Endothelial cell (in vitro differentiated cells): ENCODE measurements around the gene JOSD2. TPM values are rescaled to one million over a fixed set of nuclear protein-coding genes. Genes with fewer than 3 reads are reported as not detected.
A peak's percentile ranks its signal among the peaks of the same experiment; 100 is the strongest.

Experiments used
- DNase-seq: peaks from one replicate; pipeline ENCODE4 v3.0.0; 2021; ENCODE audit warnings: low spot score
- H3K27ac Mint-ChIP-seq: one replicate; pipeline ENCODE4 v1.8.0; 2021; ENCODE audit warnings: mixed read lengths, inconsistent platforms; ENCODE audit not compliant: unreplicated experiment
- H3K27me3 Mint-ChIP-seq: one replicate; pipeline ENCODE4 v1.8.0; 2021; ENCODE audit warnings: mild to moderate bottlenecking, moderate library complexity, mixed read lengths, inconsistent platforms; ENCODE audit not compliant: unreplicated experiment
- H3K36me3 Mint-ChIP-seq: one replicate; pipeline ENCODE4 v1.8.0; 2021; ENCODE audit warnings: mild to moderate bottlenecking, low read depth, mixed read lengths, inconsistent platforms; ENCODE audit not compliant: unreplicated experiment
- H3K4me1 Mint-ChIP-seq: one replicate; pipeline ENCODE4 v1.8.0; 2021; ENCODE audit warnings: mild to moderate bottlenecking, mixed read lengths, inconsistent platforms; ENCODE audit not compliant: unreplicated experiment
- H3K4me3 Mint-ChIP-seq: one replicate; pipeline ENCODE4 v1.8.0; 2021; ENCODE audit warnings: mild to moderate bottlenecking, mixed read lengths, inconsistent platforms; ENCODE audit not compliant: unreplicated experiment
- H3K9me3 Mint-ChIP-seq: one replicate; pipeline ENCODE4 v1.8.0; 2021; ENCODE audit warnings: mixed read lengths, inconsistent platforms; ENCODE audit not compliant: unreplicated experiment
- total RNA-seq: library from RNA; stranded (reverse); fragmentation: NEBNext Ultra II Directional; extraction: Animal tissue kit (Norgen Biotek cat#: 25700); gene quantifications from one replicate; pipeline ENCODE4 v1.2.1, GENCODE V29; 2021; ENCODE audit not compliant: unreplicated experiment
- TF ChIP-seq, protein P1 (sequence below): fragments of 200-600 bp; sonication (generic); IDR thresholded peaks from one replicate; pipeline ENCODE4 v1.5.0; 2021; ENCODE audit warnings: antibody characterized with exemption; ENCODE audit not compliant: unreplicated experiment

JOSD2 gene
- total RNA-seq, 1 donor from 2014 or later: 0.46 TPM

DNA sequence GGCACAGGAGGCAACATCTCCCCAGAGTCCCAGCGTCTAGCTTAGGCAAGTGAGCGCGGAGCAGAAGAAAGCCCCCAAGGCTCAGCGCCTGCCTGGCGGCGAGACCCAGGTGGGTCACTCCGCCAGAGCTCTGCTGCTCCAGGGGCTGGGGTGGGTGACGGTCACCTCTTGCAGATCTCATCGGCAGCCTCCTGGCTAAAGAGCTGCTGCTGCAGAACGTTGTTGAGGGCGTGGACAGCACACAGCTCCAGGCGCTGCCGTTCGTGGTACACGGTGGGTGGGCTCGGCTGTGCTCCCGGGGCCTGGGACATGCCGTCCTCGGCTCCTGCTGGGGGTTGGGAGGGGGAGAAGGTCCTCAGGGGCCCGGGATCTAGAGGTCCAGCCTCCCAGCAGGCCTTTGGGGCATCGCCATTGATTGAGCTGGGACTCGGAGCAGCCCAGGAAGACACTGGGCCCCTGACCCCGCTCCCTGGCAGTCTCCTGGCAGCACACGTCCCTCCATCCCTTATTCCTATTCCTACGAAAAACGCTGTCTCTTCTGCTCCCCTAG, 795 bp downstream of the JOSD2 start:
- H3K27ac Mint-ChIP-seq: no peak overlapping the region

GRCh38 chr19:50509366-50509765, 1.6 kb downstream of the JOSD2 start:
- H3K4me1 Mint-ChIP-seq: no peaks in the 10 kb centered on the region
- peaks cover 26% of the 10 kb centered on the region for H3K27me3 Mint-ChIP-seq
- TF ChIP-seq, protein P1, sequence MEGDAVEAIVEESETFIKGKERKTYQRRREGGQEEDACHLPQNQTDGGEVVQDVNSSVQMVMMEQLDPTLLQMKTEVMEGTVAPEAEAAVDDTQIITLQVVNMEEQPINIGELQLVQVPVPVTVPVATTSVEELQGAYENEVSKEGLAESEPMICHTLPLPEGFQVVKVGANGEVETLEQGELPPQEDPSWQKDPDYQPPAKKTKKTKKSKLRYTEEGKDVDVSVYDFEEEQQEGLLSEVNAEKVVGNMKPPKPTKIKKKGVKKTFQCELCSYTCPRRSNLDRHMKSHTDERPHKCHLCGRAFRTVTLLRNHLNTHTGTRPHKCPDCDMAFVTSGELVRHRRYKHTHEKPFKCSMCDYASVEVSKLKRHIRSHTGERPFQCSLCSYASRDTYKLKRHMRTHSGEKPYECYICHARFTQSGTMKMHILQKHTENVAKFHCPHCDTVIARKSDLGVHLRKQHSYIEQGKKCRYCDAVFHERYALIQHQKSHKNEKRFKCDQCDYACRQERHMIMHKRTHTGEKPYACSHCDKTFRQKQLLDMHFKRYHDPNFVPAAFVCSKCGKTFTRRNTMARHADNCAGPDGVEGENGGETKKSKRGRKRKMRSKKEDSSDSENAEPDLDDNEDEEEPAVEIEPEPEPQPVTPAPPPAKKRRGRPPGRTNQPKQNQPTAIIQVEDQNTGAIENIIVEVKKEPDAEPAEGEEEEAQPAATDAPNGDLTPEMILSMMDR: no peak
- H3K27ac Mint-ChIP-seq: no peak overlapping the region
- peaks cover 22% of the 10 kb centered on the region for H3K36me3 Mint-ChIP-seq
- H3K9me3 Mint-ChIP-seq: peaks cover 19% of the 10 kb centered on the region
- no peak overlapping the region for H3K4me3 Mint-ChIP-seq
- no peak for DNase-seq

More for the DNA sequence above, 795 bp downstream of the JOSD2 start:
- Mint-ChIP-seq H3K4me3 (no peak overlapping the region), H3K4me1 (no peaks in the 10 kb centered on the region), H3K27me3 (peaks cover 25% of the 10 kb centered on the region), H3K9me3 (peaks cover 19% of the 10 kb centered on the region), H3K36me3 (peaks cover 22% of the 10 kb centered on the region)
- no peak for DNase-seq
- TF ChIP-seq, protein P1: no peak

DNA sequence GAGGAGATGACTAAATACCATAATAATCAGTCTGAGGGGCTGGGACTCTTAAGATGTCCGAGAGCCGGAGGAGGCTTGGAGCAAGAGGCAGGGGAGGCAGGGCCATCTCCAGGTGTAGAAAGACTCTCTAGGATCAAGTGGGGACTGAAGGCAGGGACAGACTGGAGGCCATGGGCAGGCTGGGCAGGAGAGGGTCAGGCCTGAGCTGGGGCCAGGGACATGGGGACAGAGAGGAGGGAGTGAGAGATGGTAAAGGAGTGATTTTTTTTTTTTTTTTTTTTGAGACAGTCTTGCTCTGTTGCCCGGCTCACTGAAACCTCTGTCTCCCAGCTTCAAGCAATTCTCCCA, 2.2 kb downstream of the JOSD2 start:
- Mint-ChIP-seq H3K27ac (no peak overlapping the region), H3K4me3 (peak overlapping the region; percentile 47), H3K27me3 (peaks cover 26% of the 10 kb centered on the region), H3K9me3 (peaks cover 19% of the 10 kb centered on the region), H3K36me3 (peaks cover 20% of the 10 kb centered on the region), H3K4me1 (no peaks in the 10 kb centered on the region)
- DNase-seq: no peak
- TF ChIP-seq, protein P1: no peak

- Mint-ChIP-seq H3K9me3 (peaks cover 19% of the 10 kb centered on the region), H3K27me3 (peaks cover 24% of the 10 kb centered on the region), H3K4me3 (peak overlapping the region; percentile 51), H3K27ac (no peak overlapping the region), H3K4me1 (no peaks in the 10 kb centered on the region), H3K36me3 (peaks cover 20% of the 10 kb centered on the region)
- DNase-seq: no peak
- TF ChIP-seq, protein P1: no peak
These were observed 3.6 kb downstream of the JOSD2 start for GRCh38 chr19:50507376-50507775.

- Mint-ChIP-seq H3K9me3 (peaks cover 19% of the 10 kb centered on the region), H3K4me3 (peak overlapping the region; percentile 51), H3K27ac (no peak overlapping the region), H3K27me3 (peaks cover 22% of the 10 kb centered on the region), H3K36me3 (peaks cover 17% of the 10 kb centered on the region), H3K4me1 (no peaks in the 10 kb centered on the region)
- no peak for DNase-seq
- TF ChIP-seq, protein P1: no peak
These were observed 4.3 kb downstream of the JOSD2 start for GRCh38 chr19:50506700-50507099.
